Neural cell (in vitro differentiated cells): ENCODE data around the gene DSC3.

ENCODE experiments used
- EZH2 ChIP-seq: fragments of 200-600, 300-800 bp; shearing (Covaris generic), sonication (generic); IDR thresholded peaks from 2 replicates; pipeline ENCODE4 v1.6.1; 2014; ENCODE audit warnings: antibody characterized with exemption, low read length, borderline replicate concordance, mild to moderate bottlenecking; ENCODE audit not compliant: insufficient read depth, poor library complexity, severe bottlenecking
- POLR2AphosphoS5 ChIP-seq: IDR thresholded peaks from 2 replicates; pipeline ENCODE4 v1.6.1; 2012
- RAD21 ChIP-seq: fragments of 450-650 bp; conservative IDR thresholded peaks from 2 replicates; pipeline ENCODE4 v1.6.1; 2014; ENCODE audit warnings: antibody characterized with exemption, mild to moderate bottlenecking, moderate library complexity
- TAF1 ChIP-seq: IDR thresholded peaks from 2 replicates; pipeline ENCODE4 v1.6.1; 2012; ENCODE audit warnings: low read depth
- TF ChIP-seq, protein P1 (sequence below): fragments of 450-650 bp; IDR thresholded peaks from 2 replicates; pipeline ENCODE4 v1.5.1; 2014; ENCODE audit warnings: antibody characterized with exemption, mild to moderate bottlenecking, moderate library complexity; ENCODE audit not compliant: poor library complexity, severe bottlenecking

DNA sequence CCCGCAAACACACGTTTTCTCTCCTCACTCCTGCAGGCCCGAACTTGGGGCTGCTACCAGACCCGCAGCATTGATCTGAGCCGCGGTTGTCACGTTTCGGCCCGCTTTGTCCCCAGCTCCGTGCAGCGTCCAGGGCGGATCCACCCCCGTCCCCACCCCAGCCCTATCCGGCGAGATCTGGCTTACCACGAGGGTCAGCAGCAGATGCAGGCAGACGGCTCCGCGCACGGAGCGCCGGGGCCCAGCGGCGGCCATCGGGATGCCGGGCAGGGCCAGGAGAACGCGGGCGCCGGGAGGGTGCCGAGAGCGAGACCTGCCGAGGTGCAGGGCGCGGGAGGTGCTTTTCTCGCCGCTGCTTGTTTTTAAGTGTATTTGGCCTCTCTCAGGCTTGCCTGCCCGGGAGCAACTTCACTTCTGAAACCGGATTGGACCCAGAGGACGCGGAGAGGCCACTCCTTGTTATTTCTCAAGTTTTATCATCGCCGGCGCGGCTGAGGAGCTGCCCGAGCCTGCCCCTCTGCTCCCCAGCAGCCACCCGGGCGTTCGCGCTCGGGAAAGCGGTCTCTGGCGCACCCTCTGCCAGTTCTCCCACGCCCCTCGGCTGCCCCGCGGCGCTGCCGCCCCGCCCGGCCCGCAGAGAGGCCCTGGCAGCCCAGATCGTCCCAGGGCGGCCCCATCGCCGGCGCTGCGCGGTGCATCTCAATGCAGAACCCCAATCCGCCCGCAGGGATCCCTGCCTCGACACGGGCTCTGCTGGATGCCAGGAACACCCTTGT lies at the start of gene DSC3:
- TF ChIP-seq, protein P1, sequence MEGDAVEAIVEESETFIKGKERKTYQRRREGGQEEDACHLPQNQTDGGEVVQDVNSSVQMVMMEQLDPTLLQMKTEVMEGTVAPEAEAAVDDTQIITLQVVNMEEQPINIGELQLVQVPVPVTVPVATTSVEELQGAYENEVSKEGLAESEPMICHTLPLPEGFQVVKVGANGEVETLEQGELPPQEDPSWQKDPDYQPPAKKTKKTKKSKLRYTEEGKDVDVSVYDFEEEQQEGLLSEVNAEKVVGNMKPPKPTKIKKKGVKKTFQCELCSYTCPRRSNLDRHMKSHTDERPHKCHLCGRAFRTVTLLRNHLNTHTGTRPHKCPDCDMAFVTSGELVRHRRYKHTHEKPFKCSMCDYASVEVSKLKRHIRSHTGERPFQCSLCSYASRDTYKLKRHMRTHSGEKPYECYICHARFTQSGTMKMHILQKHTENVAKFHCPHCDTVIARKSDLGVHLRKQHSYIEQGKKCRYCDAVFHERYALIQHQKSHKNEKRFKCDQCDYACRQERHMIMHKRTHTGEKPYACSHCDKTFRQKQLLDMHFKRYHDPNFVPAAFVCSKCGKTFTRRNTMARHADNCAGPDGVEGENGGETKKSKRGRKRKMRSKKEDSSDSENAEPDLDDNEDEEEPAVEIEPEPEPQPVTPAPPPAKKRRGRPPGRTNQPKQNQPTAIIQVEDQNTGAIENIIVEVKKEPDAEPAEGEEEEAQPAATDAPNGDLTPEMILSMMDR, result no peak
- TF ChIP-seq RAD21, result no peak
- TF ChIP-seq POLR2AphosphoS5, result peak; percentile 15
- TF ChIP-seq EZH2, result peak; percentile 52
- TF ChIP-seq TAF1, result no peak
